ENCODE measurements around the gene PJVK. TPM values are rescaled to one million over a fixed set of nuclear protein-coding genes. Genes with fewer than 3 reads are reported as not detected.

The PJVK gene, protein sequence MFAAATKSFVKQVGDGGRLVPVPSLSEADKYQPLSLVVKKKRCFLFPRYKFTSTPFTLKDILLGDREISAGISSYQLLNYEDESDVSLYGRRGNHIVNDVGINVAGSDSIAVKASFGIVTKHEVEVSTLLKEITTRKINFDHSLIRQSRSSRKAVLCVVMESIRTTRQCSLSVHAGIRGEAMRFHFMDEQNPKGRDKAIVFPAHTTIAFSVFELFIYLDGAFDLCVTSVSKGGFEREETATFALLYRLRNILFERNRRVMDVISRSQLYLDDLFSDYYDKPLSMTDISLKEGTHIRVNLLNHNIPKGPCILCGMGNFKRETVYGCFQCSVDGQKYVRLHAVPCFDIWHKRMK
- total RNA-seq (2022; extraction: Qiagen RNA extraction), result 1.5 to 2.2 TPM (median 1.5 TPM) in 5 replicates

DNA sequence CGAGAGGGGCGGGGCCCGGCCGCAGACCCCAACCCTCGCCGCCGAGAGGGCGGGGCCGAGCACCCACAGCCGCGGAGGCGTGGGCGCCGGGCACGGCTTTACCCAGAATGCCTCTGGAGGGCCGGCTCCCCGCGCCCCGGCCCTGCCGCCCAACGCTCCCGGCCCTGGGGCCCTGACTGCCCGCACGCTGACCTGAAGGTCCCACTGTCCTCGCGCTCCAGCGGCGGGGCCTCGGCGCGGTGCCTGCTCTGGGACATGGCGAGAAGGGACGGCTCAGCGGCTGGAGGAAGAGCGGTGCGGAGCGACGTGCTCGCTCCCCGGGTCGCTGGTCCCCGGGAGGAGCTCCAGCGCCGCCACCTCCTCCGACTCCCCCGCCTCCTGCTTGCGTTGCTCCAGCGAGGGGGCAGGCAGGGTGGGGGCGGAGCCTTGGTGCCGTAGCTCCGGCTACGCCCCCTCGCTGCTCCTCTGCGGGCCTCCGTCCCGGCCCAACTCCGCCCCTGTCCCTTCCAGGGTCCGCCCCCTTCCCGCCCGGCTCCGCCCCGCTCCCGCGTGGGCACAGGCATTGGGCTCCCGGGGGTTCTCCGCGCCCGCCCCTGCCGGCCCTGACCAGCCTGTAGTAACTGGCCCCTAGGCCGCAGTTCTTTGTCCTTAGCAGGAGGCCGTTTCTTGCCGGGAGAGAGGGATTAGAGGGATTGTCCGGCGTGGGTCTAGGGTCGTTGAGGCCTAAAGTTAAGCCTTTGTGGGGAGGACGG lies at the start of gene PJVK, which contains the start of gene PRKRA:
Gene PJVK, plus strand, starts transcription at position 605 of the 752 bp plus-strand sequence. CDS start 2,032 bp downstream, outside the sequence.
Gene PRKRA, minus strand, starts transcription at position 402 of the 752 bp plus-strand sequence. Its CDS starts 145 bp downstream, at position 257.

DNA sequence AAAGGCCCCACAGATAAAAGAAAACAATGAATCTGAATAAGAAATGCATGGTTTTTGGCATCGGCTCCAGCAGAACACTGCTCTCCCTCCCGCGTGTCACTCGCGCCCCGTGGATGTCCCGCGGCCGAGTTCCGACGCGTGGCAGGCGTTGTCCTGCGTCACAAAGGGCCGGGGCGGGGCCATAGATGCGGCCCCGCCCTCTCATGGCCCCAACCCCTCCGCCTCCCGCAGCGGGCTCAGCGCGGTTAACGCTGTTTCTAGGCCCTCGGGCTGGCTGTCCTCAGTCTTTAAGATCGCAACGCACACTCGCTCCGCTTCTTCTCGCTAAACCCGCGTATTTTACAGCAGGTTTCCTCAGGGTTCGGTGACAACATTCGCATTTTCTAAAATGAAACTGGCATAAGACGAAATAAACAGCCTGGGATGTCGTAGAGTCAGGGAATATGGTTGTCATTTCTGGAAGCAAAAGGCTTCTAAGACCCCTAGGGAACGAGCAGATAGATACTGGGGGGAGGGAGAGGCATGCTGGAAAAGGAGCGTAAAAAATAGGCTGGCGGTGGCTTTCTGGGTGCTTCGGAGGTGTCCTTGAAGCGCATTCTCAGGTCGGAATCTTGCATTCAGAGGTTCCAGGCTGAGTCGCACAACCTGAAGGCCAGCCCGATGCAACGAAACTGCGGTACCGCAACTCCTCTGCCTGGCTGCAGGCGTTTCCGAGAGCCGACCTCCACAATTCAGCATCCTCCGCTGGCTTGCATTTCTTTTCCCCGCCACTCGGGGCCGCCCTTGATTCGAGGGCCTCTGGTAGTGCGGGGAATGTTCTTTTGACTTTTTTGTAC lies 27.5 kb downstream of the PJVK start, which contains the start of gene FKBP7:
Gene FKBP7, minus strand, starts transcription at position 162 of the 836 bp plus-strand sequence. Its CDS starts 101 bp downstream, at position 61.

DNA sequence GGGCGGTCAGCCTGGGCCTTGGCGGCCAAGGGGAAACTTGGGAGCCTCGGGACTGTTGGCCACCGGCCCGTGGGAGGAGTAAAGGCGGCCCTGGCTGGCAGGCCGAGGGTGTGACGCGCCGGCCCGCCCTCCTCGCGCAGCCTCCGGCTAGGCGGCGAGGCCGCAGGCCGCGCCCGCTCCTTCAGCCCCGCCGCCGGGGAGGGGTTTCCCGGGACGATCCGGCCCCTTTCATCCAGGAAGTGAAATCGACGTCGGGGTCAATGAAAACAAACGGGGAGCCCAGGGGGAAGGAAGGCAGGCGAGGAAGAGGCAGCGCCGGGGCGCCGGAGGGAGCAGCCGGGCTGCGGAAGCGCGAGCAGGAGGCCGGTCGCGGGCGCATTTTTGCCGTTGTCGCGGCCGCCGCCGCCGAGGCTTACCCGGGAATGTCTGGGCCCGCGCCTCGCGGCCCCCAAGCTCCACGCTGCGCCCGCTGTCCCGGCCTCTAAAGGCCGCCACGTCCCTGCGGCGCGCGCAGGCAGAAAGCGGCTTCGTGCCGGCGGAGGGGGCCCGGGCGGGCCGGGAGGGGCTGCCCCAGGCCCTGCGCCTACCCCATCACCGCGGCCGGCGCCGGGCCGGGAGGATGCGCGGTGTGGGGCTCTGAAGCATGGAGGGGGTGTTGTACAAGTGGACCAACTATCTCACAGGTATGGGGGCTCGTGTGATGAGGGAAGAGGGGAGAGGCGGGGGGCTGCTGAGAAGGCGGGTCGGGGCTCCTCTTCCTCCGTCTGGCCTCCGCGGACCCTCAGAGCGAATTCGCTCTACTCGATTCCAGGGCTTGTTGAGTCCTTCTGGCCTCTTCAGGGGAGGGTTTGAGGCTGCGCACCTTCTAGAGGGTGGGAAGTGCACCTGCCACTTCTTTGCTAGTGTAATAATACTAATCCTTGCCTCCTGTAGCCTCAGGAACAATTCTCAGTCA lies 29.3 kb downstream of the PJVK start, which contains the start of gene PLEKHA3:
Gene PLEKHA3, plus strand, starts transcription at position 231 of the 955 bp plus-strand sequence. Its CDS starts 413 bp downstream, at position 644.

Other genes starting within 250 kb of the PJVK start
- gene PRKRA, start 203 bp upstream of the PJVK start, total RNA-seq (2022; extraction: Qiagen RNA extraction), result 26.6 to 32.1 TPM (median 29.9 TPM) in 5 replicates
- 8.7 to 12.3 TPM (median 11.1 TPM) in 5 replicates for gene FKBP7, start 27.2 kb downstream of the PJVK start, total RNA-seq (2022; extraction: Qiagen RNA extraction)
- 10.9 to 15.9 TPM (median 15.7 TPM) in 5 replicates for gene PLEKHA3, start 29.1 kb downstream of the PJVK start, total RNA-seq (2022; extraction: Qiagen RNA extraction)

Data from A549 treated with Hydrocortisone at 1 μM for 4 hours (cell line).